Type B pancreatic cell (in vitro differentiated cells): ENCODE results near the gene KLC3. TPM values are rescaled to one million over a fixed set of nuclear protein-coding genes. Genes with fewer than 3 reads are reported as not detected.

ENCODE experiments used
- DNase-seq: peaks from one replicate; pipeline ENCODE4 v3.0.0; 2021; ENCODE audit warnings: mixed read lengths; ENCODE audit not compliant: unreplicated experiment; ENCODE audit errors: extremely low spot score
- H3K27ac Mint-ChIP-seq: 2 replicates; pipeline ENCODE4 v1.8.0; 2021; ENCODE audit warnings: mild to moderate bottlenecking, mixed read lengths
- H3K27me3 Mint-ChIP-seq: 2 replicates; pipeline ENCODE4 v1.8.0; 2021; ENCODE audit warnings: mixed read lengths
- H3K36me3 Mint-ChIP-seq: 2 replicates; pipeline ENCODE4 v1.8.0; 2021; ENCODE audit warnings: mixed read lengths
- H3K4me1 Mint-ChIP-seq: one replicate; pipeline ENCODE4 v1.8.0; 2021; ENCODE audit warnings: mixed read lengths; ENCODE audit not compliant: unreplicated experiment
- H3K4me3 Mint-ChIP-seq: 2 replicates; pipeline ENCODE4 v1.8.0; 2021; ENCODE audit warnings: mild to moderate bottlenecking, mixed read lengths
- H3K9me3 Mint-ChIP-seq: 2 replicates; pipeline ENCODE4 v1.8.0; 2021; ENCODE audit warnings: mixed read lengths
- CTCF ChIP-seq: fragments of 200-600 bp; sonication (generic); conservative IDR thresholded peaks from 2 replicates; pipeline ENCODE4 v1.5.0; 2021; ENCODE audit warnings: antibody characterized with exemption, mild to moderate bottlenecking
- total RNA-seq: library from RNA; stranded (reverse); gene quantifications from 2 replicates; pipeline ENCODE4 v1.2.1, GENCODE V29; 2021; ENCODE audit warnings: low replicate concordance

The KLC3 gene
- total RNA-seq, 1 donor from 2014 or later = 4.9 TPM

- Mint-ChIP-seq H3K4me1 (no peaks in the 10 kb centered on the region), H3K27ac (no peak overlapping the region), H3K27me3 (no peaks in the 10 kb centered on the region), H3K4me3 (no peak overlapping the region), H3K9me3 (no peaks in the 10 kb centered on the region), H3K36me3 (peaks cover 38% of the 10 kb centered on the region)
- DNase-seq = no peak
- TF ChIP-seq CTCF = no peak
Observed at GRCh38 chr19:45296355-45296754, 44.2 kb upstream of the KLC3 start.

- DNase-seq = no peak
- TF ChIP-seq CTCF = no peak
- Mint-ChIP-seq H3K9me3 (no peaks in the 10 kb centered on the region), H3K27me3 (no peaks in the 10 kb centered on the region), H3K4me1 (no peaks in the 10 kb centered on the region), H3K27ac (no peak overlapping the region), H3K36me3 (peaks cover 28% of the 10 kb centered on the region), H3K4me3 (no peak overlapping the region)
Observed at GRCh38 chr19:45297674-45298073, 42.9 kb upstream of the KLC3 start.

- Mint-ChIP-seq H3K27me3 (no peaks in the 10 kb centered on the region), H3K27ac (no peak overlapping the region), H3K4me1 (no peaks in the 10 kb centered on the region), H3K9me3 (no peaks in the 10 kb centered on the region), H3K36me3 (peaks cover 27% of the 10 kb centered on the region), H3K4me3 (no peak overlapping the region)
- no peak for DNase-seq
- TF ChIP-seq CTCF = no peak
Observed at GRCh38 chr19:45298264-45298663, 42.3 kb upstream of the KLC3 start.

- H3K4me3 Mint-ChIP-seq = no peak overlapping the region
- no peak overlapping the region for H3K27ac Mint-ChIP-seq
- peaks cover 26% of the 10 kb centered on the region for H3K36me3 Mint-ChIP-seq
- no peaks in the 10 kb centered on the region for H3K4me1 Mint-ChIP-seq
- no peak for TF ChIP-seq CTCF
- no peaks in the 10 kb centered on the region for H3K9me3 Mint-ChIP-seq
- no peaks in the 10 kb centered on the region for H3K27me3 Mint-ChIP-seq
- DNase-seq = no peak
Observed at GRCh38 chr19:45299719-45300118, 40.8 kb upstream of the KLC3 start.

- Mint-ChIP-seq H3K4me1 (no peaks in the 10 kb centered on the region), H3K27me3 (no peaks in the 10 kb centered on the region), H3K27ac (no peak overlapping the region), H3K4me3 (no peak overlapping the region), H3K9me3 (no peaks in the 10 kb centered on the region), H3K36me3 (peaks cover 18% of the 10 kb centered on the region)
- no peak for DNase-seq
- TF ChIP-seq CTCF = no peak
Observed at GRCh38 chr19:45302416-45302815, 38.1 kb upstream of the KLC3 start.
